IPS DF 19.7 (cell line): ENCODE measurements around the gene SYNE4.

Experiments
- DNase-seq: peaks from one replicate; pipeline ENCODE4 v3.0.0-alpha.2; 2013; ENCODE audit warnings: low read depth, low spot score

Gene SYNE4

DNA sequence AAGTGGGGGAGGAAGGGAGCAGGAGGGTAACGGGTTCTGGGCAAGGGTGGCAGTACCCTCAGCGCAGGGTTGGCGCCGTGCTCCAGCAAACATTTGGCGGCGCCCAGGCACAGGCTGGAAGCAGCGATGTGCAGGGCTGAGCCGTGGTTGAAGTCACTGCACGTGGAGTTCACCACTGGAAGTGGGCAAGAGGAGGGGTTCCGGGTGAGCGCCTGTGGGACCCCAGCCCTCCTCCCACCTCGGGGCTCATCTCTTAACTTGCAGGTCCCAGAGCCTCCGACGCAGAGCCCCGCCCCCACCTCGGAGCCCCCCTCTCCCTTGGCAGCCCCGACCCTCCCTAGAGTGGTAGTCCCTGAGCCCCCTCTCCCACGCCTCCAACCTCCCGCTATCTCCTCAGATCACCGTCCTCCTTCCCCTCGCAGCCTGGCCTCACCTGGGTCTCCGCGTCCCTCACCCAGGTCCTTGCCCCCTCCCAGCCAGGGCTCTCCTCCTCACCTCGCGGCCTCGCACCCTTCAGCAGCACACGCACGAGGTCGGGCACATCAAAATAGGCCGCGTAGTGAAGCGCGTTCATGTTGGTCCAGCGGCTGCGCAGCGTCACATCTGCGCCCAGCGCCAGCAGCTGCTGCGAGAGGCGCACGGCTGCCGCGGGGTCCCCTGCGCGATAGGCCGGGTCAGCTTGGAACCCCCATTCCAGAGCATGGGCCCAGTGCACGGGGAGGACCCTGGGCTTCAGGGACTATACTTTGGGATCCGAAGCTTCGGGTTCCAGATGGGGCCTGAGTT is 17.7 kb upstream of the SYNE4 start:
- no peak for DNase-seq

GRCh38 chr19:36025541-36025940 is 16.9 kb upstream of the SYNE4 start:
- DNase-seq: no peak

DNA sequence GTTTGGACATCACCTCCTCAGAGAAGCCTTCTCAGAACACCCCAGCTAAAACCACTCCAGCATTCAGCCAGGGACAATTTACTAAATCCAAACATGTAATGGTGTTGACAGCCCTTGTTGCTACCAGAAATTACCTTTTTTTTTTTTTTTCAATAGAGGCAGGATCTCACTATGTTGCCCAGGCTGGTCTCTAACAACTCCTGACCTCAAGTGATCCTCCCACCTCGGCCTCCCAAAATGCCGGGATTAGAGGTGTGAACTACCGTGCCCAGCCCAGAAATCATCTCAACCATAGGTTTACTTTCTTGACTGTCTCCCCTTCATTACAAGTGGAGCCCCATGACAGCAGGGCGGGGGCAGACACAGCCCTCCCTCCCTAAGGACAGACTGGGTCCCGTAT is 14.8 kb upstream of the SYNE4 start:
- DNase-seq: no peak

GRCh38 chr19:36019061-36019670 is 10.6 kb upstream of the SYNE4 start:
- DNase-seq: no peak

DNA sequence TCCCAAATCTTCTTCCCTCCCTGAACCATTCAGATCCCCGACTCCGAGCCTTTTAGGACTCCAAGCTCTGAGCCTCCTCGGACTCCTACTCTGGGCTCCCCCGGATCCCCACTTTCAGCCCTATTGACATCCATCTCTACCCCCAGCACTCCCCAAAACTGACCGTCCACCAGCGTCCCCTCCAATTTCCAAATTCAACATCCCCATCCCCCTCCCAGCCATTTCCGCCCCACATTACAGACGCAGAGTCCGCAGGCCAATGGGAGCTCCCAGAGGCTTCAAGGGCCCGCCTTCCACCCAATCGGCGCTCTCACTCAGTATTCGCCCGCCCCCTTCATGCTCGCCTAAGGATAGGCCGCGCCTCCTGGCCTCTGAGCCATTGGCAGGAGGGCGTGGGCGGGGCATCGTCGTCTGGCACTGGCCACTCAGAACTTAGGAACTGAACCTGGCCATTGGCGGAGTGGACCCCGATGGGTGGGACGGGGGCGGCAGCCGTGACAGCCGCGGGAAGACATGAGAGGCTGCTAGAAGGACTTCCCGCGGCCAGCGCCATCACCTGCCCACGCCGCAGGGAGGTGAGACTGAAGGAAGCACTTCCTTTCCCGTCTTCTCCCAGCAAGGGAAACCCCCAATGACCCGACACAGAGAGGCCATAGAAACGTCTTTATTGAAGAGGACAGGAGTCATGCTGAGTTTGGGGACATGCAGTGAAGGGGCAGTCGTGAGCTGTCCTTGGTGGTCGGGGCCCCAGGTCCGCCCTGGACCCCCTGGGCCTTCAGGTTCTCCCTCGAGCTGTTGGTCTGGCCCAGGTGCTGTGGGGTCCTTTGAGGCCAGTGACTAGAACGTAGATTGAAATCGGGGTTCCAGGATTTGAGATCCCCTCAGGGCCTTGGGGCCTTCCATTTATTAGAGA is 5.7 kb upstream of the SYNE4 start, which contains the start of gene ALKBH6:
Gene ALKBH6 (minus strand): TSS at position 202 of the 913 bp plus-strand sequence. CDS start 816 bp downstream, outside the sequence.
- peak; percentile 94 for DNase-seq

DNA sequence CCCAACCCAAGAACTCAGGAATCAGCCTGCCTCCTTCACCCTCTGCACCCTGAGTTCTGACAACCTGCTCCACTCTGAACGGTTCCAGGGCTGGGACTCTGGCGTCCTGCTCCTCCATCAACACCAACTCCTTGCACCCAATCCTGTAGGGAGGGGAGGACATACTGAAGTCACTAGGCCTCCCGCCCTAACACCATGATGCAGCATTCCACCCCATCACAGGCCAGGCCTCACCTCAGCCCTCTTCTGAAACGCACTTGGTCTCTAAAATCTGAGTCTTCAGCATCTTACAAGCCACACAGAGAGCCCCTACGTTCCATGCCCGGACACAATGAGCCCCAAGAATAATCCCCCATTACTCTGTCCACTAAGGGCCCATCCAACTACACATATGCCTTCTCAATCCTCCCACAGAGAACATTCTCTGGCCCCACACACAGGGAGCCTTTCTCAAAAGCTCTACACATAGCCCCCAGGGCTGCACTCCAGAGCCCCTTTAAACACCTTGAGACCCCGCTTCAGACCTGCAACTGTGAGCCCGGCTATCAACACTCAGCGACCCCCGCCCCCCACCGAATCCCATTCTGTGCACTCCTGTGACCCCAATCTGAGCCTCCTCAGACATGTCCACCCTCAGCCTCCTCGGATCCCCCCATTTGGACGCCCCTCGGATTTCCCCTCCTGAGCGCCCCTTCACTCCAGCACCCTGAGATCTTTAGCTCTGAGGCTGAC is 4.8 kb upstream of the SYNE4 start:
- no peak for DNase-seq

DNA sequence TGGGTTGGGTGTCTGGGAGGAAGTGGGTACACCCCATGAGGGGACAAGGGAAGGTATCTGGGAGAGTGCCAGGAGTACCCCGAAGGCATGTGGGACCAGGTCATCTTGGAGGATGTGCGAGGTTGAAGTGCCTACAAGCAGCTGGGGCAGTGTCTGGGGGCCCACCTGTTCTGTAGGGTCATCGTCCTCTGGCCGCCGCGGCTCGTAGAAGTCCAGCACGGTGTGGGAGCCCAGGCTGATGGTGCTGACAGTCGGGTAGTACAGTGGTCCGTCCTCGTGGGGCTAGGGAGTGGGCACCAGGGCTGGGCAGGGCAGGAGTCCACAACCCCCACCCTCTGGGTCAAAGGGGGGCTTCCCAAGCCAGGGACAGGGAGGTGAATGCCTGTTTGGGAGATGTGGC is 1.8 kb upstream of the SYNE4 start:
- no peak for DNase-seq

GRCh38 chr19:36009633-36010379 is 1.2 kb upstream of the SYNE4 start:
- DNase-seq: no peak

DNA sequence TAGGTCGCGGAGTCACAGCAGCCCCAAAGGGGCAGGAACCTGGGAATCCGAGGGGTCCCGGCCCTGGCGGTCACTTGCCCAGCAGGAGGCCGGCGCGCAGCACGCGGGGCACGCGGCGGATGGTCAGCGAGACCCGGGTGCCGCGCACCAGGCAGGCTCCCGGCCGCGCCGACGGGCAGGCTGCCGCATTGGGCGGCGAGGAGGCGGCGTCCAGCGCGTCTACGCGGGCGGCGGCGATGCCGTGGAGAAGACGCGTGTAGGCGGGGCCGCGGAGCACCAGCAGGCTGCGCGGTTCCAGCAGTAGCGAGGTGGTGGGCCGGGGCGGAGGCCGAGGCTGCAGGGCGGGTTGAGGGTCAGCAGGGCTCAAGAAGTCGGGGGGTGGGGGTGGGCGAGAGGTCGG is 607 bp upstream of the SYNE4 start:
- no peak for DNase-seq

- DNase-seq: no peak
Observed at GRCh38 chr19:36006955-36007354, 1.7 kb downstream of the SYNE4 start.

- DNase-seq: no peak
Observed at GRCh38 chr19:36003284-36003683, 5.3 kb downstream of the SYNE4 start.

GRCh38 chr19:36001605-36002004 is 7.0 kb downstream of the SYNE4 start:
- no peak for DNase-seq

GRCh38 chr19:35996777-35997176 is 11.8 kb downstream of the SYNE4 start:
- no peak for DNase-seq

DNA sequence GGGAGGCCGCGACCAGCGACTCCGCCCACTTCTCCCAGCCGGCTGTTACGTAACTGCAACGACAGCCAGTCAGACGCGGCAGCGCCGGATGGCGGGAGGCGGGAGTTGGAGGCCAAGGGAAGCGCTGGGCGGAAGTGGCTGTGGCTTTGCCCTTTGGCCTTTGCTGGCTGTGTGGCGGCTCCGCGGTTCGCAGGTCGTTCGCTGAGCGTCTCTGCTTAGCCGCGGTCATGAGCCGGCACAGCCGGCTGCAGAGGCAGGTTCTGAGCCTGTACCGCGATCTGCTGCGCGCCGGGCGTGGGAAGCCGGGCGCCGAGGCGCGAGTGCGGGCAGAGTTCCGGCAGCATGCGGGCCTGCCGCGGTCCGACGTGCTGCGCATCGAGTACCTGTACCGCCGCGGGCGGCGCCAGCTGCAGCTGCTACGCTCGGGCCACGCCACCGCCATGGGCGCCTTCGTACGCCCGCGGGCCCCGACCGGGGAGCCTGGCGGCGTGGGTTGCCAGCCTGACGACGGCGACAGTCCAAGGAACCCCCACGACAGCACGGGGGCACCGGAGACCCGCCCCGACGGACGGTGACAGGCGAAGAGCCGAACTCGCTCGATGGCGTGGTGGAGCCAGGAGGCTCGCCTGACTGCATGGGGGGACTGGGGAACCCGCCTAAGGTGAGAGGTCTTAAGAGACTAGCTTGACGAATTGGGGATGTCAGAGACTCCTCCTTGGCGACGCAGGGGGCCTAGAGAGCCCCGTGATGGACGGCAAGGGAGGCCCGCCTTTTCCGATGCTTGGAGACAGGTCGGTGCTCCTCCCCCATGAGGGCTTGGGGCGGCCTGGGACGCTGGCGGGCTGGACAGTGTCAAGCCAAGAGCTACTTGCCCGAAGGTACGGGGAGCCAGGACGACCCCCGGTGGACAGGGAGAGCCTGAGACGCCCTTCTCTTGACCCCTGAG is 13.3 kb downstream of the SYNE4 start, which contains the start of gene SDHAF1:
Gene SDHAF1 (plus strand): TSS at position 141 of the 946 bp plus-strand sequence. CDS start 87 bp downstream, at position 228.
- no peak for DNase-seq

DNA sequence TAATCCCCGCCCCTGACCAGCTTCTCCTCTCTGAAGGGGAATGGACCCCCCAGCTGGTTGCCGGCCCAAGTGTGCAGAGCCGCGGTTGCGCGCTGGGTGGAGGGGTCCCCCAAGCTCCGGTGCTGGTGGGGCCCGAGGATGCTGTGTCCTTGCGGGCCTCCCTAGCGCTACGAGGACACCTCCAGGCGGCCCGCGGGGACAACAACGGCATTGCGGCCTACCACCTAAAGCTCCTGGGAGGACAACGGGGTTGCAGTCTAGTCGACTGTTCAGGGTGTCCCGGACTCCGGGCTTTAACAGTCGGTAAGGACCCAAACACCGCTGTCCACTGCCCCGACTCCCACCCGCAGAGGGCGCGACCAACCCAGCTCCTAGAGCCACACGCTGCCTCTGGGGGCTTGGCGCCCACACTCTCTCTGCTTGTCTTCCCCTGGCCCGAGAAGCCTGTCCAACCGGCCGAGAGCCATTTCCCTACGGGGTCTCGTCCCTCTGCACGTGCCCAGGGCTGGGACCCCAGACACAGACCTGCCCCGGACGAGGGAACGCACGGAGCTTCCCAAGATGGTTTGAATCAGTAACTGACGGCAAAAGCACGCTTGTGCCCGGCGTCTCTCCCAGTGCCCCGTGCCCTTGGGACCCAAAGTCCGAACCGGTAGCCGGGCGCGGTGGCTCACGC is 14.6 kb downstream of the SYNE4 start:
- no peak for DNase-seq

DNA sequence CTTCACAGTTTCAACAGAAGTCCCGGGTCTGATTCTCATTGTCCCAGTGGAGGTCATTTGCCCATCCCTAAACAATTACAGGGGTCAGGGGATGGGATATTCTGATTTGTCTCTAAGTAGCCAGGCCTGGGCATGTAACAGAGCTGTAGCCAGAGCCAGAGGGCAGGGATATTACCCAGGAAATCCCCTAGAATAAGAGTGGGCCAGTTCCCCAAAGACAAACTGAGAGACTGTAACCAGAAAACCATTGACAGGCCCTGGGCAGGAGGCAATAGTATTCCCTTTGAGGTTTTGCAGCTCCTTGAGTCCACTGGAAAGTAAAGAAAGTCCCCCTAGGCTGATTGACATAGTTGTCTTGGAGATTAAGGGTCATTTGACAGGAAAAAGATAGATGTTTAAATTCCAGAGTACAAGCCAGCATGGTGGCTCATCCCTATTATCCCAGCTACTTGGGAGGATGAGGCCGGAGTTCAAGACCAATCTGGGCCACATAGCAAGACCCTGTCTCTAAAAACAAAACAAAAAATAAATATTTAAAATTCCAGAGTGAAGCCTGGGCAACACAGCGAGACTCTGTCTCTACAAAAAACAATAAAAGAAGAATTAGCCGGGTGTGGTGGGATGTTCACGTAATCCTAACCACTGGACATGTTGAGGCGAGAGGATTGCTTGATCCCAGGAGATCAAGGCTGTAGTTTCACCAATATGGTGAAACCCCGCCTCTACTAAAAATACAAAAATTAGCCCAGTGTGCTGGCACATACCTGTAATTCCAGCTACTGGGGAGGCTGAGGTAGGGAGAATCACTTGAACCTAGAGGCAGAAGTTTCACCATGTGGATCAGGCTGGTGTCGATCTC is 15.5 kb downstream of the SYNE4 start:
- DNase-seq: no peak

DNA sequence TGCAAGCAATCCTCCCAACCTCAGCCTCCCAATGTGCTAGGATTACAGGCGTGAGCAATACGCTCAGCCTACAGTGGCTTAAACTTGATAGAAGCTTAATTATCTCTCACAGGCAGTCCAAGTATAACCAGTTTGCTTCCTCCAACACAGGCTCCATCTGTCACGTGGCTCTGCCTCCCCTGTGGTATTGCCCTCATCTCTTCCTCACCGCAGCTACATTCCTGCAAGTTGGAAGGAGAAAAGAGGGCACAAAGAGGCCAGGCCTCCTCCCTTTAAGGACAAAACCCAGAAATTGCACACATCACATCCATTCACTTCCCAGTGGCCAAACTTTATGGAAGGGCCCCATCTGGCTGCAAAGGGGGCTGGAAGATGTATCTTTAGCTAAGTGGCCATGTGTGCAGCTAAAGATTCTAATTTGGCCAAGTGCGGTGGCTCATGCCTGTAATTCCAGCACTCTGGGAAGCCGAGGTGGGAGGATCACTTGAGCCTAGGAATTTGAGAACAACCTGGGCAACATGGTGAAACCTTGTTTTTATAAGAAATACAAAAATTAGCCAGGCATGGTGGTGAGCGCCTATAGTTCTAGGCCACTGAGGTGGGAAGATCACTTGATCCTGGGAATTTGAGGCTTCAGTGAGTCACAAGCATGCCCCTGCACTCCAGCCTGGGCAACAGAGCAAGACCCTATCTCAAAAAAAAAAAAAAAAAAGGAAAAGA is 16.7 kb downstream of the SYNE4 start:
- DNase-seq: no peak
